HL-60 (cell line): Measurements from ENCODE around the gene LRMDA.

Experiments used
- GABPA ChIP-seq: IDR thresholded peaks from 2 replicates; pipeline ENCODE4 v1.6.1; 2012; ENCODE audit warnings: low read depth
- POLR2AphosphoS5 ChIP-seq: IDR thresholded peaks from 2 replicates; pipeline ENCODE4 v1.6.1; 2012; ENCODE audit warnings: low read depth
- REST ChIP-seq: IDR thresholded peaks from 2 replicates; pipeline ENCODE4 v1.6.1; 2012; ENCODE audit warnings: low read depth; ENCODE audit not compliant: insufficient replicate concordance
- SPI1 ChIP-seq: IDR thresholded peaks from 2 replicates; pipeline ENCODE4 v1.6.1; 2012; ENCODE audit warnings: low read depth, mild to moderate bottlenecking, borderline replicate concordance
- TF ChIP-seq, protein P1 (sequence below): IDR thresholded peaks from one replicate; pipeline ENCODE4 v1.5.1; 2011; ENCODE audit warnings: low read length, control low read depth, inconsistent platforms; ENCODE audit not compliant: insufficient read depth

DNA sequence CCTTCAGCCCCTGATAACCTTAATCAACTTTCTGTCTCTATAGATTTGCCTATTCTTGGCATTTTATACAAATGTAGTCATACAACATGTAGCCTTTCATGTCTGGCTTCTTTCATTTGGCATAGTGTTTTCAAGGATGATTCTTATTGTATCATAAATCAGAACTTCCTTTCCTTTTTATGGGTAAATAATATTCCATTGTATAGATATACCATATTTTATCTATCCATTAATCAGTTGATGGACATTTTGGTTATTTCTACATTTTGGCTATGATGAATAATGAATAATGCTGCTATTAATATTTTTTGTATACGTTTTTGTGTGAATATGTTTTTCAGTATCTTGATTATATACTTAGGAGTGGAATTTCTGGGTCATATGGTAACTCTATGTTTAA lies 720.8 kb downstream of the LRMDA start:
- TF ChIP-seq, protein P1, sequence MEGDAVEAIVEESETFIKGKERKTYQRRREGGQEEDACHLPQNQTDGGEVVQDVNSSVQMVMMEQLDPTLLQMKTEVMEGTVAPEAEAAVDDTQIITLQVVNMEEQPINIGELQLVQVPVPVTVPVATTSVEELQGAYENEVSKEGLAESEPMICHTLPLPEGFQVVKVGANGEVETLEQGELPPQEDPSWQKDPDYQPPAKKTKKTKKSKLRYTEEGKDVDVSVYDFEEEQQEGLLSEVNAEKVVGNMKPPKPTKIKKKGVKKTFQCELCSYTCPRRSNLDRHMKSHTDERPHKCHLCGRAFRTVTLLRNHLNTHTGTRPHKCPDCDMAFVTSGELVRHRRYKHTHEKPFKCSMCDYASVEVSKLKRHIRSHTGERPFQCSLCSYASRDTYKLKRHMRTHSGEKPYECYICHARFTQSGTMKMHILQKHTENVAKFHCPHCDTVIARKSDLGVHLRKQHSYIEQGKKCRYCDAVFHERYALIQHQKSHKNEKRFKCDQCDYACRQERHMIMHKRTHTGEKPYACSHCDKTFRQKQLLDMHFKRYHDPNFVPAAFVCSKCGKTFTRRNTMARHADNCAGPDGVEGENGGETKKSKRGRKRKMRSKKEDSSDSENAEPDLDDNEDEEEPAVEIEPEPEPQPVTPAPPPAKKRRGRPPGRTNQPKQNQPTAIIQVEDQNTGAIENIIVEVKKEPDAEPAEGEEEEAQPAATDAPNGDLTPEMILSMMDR = no peak
- no peak for TF ChIP-seq POLR2AphosphoS5
- TF ChIP-seq REST = no peak
- no peak for TF ChIP-seq GABPA
- no peak for TF ChIP-seq SPI1
